ENCODE data around the gene APP. TPM values are rescaled to one million over a fixed set of nuclear protein-coding genes. Genes with fewer than 3 reads are reported as not detected.

Gene APP
- total and polyA plus RNA-seq, 10 of the 15 experiments (the other 5 are each of a cell fraction or from before 2014, with no cell fraction given) = 8.8 to 94.9 (median 51.0) TPM

- H3K79me2 ChIP-seq (ENCODE audit: control insufficient read depth, insufficient read depth, low read length) = no peaks in the 10 kb centered on the region
- no peak for FAIRE-seq
- TF ChIP-seq CBX5 (IDR thresholded peaks at IDR 0.05; ENCODE audit: low read depth) = no peak
- TF ChIP-seq SUZ12 (IDR thresholded peaks at IDR 0.05; ENCODE audit: unreplicated experiment) = no peak
- TF ChIP-seq ESRRA (IDR thresholded peaks at IDR 0.05; ENCODE audit: low read length) = no peak
- TF ChIP-seq SMAD5 (IDR thresholded peaks at IDR 0.05; ENCODE audit: low read depth) = no peak
- no peak for TF ChIP-seq KLF5 (IDR thresholded peaks at IDR 0.05; ENCODE audit: partially characterized antibody)
- TF ChIP-seq EZH2 (IDR thresholded peaks at IDR 0.05; ENCODE audit: borderline replicate concordance, control insufficient read depth, low read depth, low read length) = no peak
- no peak for TF ChIP-seq SPI1 (IDR thresholded peaks at IDR 0.05; ENCODE audit: borderline replicate concordance, insufficient read depth, low read depth, low read length)
- TF ChIP-seq E2F8 (IDR thresholded peaks at IDR 0.05; ENCODE audit: low read depth, partially characterized antibody) = no peak
- TF ChIP-seq TCF3 (IDR thresholded peaks at IDR 0.05; ENCODE audit: borderline replicate concordance, insufficient read depth, low read depth, low read length) = no peak
- TF ChIP-seq IKZF1 (conservative IDR thresholded peaks at IDR 0.05) = no peak
- TF ChIP-seq BCL11A (IDR thresholded peaks at IDR 0.05; ENCODE audit: low read depth, low read length) = no peak
- no peak for TF ChIP-seq RAD21 (IDR thresholded peaks at IDR 0.05; ENCODE audit: insufficient read depth, low read depth, low read length)
- ATAC-seq = no peak
- H2AFZ ChIP-seq (ENCODE audit: control insufficient read depth, low read depth, low read length) = no peak overlapping the region
- CTCF ChIA-PET = interaction anchor here (3.1 kb wide), 1 partner anchor 10 kb away, joined by 8 read pairs; no protein-coding TSS in a partner anchor
- in situ Hi-C loops (cut with MboI) = loop anchor here (5.0 kb wide), 1 partner anchor 281 kb away; the partner anchor contains the start of gene APP
- H3K4me3 ChIP-seq = no peak overlapping the region
- DNase-seq (ENCODE audit: low read depth, low spot score) = no peak
- no peaks in the 10 kb centered on the region for H3K27me3 ChIP-seq (replicated peaks in 1 of 2; ENCODE audit: control insufficient read depth in 2 of 2, insufficient read depth in 2 of 2, low read length in 1 of 2)
- POLR2A ChIA-PET = no interaction called here
- H3K4me1 ChIP-seq (ENCODE audit: control insufficient read depth, insufficient read depth, low read length) = no peaks in the 10 kb centered on the region
- BruUV-seq (replicated peaks) = no TSS peak
- no peaks in the 10 kb centered on the region for H3K9me3 ChIP-seq (replicated peaks; ENCODE audit: control insufficient read depth, insufficient read depth, low read length)
- H4K20me1 ChIP-seq (ENCODE audit: control insufficient read depth, insufficient read depth) = no peaks in the 10 kb centered on the region
- no peak overlapping the region for H3K9ac ChIP-seq (ENCODE audit: control insufficient read depth, insufficient read depth, low read length)
- 75% methylated on average over 5 of the region's 5 CpGs for WGBS (ENCODE audit: insufficient coverage, insufficient replicate concordance, low lambda C conversion rate, missing lambda C conversion rate)
- RAD21 ChIA-PET (ENCODE audit: unreplicated experiment) = no interaction called here
- no peak overlapping the region for H3K4me2 ChIP-seq (ENCODE audit: control insufficient read depth, insufficient read depth)
- SMC1A ChIA-PET (ENCODE audit: uncharacterized antibody, unreplicated experiment) = no interaction called here
- no peaks in the 10 kb centered on the region for H3K36me3 ChIP-seq (ENCODE audit: control insufficient read depth in 2 of 2, insufficient read depth in 2 of 2, low read length in 1 of 2)
- intact Hi-C loops (cut with micrococcal nuclease; ENCODE audit: unreplicated experiment) = no loop called here
- H3K27ac ChIP-seq (ENCODE audit: control insufficient read depth, insufficient read depth) = no peak overlapping the region
Measured at GRCh38 chr21:25891596-25891995, 279.0 kb downstream of the APP start.

All from GM12878 (cell line).